T-helper 1 cell treated with Interleukin-12 subunit alpha and Interleukin-12 subunit beta and Interleukin-4 antibody, amounts not matched to agents 30 ng/mL and 1 ng/mL, for 36 hours (primary cell): Measurements from ENCODE around the gene EYA2. TPM values are rescaled to one million over a fixed set of nuclear protein-coding genes. Genes with fewer than 3 reads are reported as not detected.

ENCODE experiments used
- intact Hi-C: fragments of 100-400 bp; cut with micrococcal nuclease; formaldehyde crosslinking; loops from one replicate; pipeline ENCODE4 v1.15.1; 2024
- total RNA-seq: library from RNA; stranded (reverse); gene quantifications from 2 replicates; pipeline ENCODE4 v1.2.3, GENCODE V29; 2022

The EYA2 gene
- total RNA-seq, 1 donor from 2014 or later: not detected

- intact Hi-C loops: no loop called here
Observed at GRCh38 chr20:46978951-46979491, 84.4 kb downstream of the EYA2 start.

DNA sequence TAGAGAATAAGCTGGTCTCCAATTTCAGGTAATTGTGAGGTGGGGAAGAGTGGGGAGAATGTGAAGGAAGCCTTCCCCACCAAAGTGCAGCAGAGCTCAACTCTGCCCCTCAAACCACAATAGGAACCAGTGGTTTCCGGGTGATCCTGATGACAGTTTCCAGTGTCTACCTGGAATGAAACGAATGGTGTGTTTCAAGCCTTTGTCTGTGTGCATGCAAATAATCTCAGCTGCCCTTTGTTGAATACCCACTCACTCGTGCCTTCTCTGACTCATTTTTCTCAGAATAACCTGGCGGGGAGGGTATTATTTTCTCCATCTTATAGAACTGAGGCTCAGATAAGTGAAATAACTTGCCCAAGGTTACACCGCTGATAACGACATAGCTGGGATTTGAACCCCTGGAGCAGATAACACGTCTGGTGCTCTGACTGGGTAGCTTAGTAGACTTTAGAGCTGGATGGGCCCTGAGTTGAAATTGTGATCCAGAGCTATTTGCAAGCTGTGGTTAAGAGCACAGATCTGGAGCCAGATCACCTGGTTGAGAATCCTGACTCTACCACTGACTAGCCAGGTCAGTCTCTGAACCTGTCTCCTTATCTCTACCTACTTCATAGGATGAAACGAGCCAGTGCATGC, 85.1 kb downstream of the EYA2 start:
- intact Hi-C loops: no loop called here

DNA sequence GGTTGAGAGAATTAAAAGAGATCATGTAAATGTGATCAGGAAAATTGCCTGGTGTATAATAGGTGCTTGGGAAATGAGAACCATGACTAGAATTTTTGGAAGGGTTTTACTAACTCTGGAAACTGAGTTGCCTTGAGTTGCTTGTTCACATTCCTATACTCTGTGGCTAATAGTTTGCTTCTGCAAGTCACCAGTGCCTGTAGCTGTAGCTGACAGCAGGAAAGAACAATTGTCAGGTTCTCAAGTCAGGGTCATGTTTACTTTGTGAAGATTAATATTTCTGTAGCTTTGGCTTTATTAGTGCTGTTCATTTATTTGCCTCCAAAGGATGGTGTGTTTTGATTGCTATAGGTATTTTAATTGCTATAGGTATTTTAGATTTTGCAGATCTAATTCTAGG, 86.5 kb downstream of the EYA2 start:
- intact Hi-C loops: no loop called here

- intact Hi-C loops: no loop called here
Observed at GRCh38 chr20:46983466-46983865, 88.8 kb downstream of the EYA2 start.

GRCh38 chr20:46984405-46984804, 89.8 kb downstream of the EYA2 start:
- intact Hi-C loops: no loop called here

GRCh38 chr20:46985250-46985649, 90.6 kb downstream of the EYA2 start:
- intact Hi-C loops: no loop called here

DNA sequence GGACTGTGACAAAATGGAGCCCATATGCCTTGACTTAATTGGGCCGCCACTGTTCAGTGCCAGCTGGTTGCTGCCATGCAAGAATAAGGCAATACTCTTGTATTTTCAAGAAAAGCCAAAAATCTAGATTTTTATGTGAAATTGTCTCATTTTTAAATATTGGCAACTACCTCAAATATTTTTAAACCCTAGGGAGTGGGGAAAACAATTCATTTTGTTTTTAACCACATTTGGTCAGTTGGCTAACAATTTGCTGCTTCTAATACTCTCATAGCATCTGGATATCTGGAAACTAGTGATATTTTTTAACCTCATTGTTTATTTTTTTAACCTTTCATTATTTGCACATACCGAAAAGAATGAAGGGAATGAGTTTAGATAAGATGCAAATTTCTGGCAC, 91.0 kb downstream of the EYA2 start:
- intact Hi-C loops: no loop called here

DNA sequence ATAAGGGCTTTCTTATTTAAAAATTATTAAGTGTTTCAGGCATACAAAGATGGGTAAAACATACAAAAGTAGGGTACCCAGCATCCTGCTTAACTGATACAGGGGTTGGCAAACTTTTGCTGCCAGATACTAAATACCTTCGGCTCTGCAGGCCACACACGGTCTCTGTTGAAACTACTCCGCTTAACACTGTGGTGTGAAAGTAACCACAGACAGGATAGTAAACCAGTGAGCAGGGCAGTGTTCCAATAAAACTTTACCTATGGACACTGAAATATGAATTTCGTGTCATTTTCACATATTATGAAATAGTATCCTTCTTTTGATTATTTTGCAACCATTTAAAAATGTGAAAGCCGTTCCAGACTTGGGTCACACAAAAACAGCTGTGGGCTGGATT, 92.4 kb downstream of the EYA2 start:
- intact Hi-C loops: no loop called here

- intact Hi-C loops: loop anchor here (1.0 to 5.0 kb wide), 7 partner anchors 19 to 978 kb away; partner anchors contain the start of genes OCSTAMP, TP53RK and ZMYND8
Observed at GRCh38 chr20:46990017-46990595, 95.5 kb downstream of the EYA2 start.

- intact Hi-C loops: loop anchor here (1.0 to 5.0 kb wide), 7 partner anchors 19 to 978 kb away; partner anchors contain the start of genes OCSTAMP, TP53RK and ZMYND8
Observed at GRCh38 chr20:46990596-46991104, 96.0 kb downstream of the EYA2 start.

DNA sequence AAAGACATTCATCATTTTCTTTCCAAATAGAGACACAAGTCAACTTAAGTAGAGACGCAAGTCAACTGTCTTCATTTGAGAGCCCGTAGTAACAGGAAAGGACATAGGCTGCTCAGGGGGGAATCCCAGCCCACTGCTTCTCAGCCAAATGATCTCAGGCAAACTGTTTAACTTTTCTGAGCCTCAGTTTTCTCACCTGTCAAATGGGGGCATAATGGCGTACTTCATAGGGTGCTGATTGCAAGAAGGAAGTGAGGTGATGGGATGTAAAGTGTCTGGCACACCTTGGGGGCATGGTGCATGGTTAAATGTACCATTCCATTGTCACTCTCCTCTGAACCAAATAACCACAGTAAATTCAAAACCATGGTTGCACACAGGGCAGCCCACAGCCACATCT, 96.5 kb downstream of the EYA2 start:
- intact Hi-C loops: loop anchor here (2.0 to 5.0 kb wide), 6 partner anchors 302 to 979 kb away; partner anchors contain the start of genes OCSTAMP, TP53RK and ZMYND8

DNA sequence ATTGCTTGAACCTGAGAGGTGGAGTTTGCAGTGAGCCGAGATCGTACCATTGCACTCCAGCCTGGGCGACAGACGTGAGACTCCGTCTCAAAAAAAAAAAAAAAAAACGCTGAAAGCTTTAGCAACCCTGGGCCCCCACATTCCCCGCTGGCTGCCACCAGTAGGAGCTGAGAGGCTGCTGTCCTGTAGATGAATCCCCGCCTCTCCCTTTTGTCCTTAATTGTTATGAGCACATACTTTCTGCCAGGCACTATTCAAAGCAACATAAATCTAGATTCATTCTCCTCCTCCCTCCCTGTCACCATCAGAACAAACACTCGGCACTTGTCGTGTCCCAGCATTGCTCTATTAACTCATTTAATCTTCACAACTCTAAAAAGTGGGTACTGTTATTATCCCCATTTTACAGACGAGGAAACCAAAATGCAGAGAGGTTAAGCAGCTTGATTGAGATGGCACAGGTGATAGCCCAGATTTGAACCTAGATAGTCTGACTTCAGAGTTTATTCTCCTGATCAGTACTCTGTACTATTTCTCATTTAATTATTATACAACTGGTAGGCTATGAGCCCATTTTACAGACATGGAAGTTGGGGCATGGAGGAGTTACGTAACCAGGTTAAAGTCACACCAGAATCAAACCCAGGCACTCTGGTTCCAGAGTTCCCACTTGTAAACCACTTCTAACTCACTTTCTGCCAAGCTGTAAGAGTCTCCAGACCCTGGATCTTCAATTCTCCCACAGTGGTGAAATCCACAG, 97.4 kb downstream of the EYA2 start:
- intact Hi-C loops: loop anchor here (2.0 to 5.0 kb wide), 6 partner anchors 303 to 980 kb away; partner anchors contain the start of genes OCSTAMP, TP53RK and ZMYND8

DNA sequence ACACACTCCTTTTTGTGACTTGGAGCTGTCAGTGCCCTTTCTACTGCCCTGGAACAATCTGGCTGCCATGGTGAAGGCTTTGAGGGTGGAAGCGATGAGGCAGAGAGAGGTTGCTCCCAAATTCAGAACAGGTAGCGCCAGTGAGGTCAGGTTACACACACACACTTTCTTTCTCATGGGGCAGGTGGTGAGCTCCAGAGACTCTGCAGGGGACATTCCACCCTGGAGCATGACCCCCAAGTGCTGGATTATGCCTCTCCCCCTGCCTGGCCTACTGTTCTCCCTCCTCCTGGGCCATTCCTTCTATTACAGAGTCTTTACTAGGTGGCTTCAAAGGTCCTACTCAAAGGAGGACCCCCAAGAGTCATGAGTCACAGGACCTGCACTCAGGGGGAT, 98.0 kb downstream of the EYA2 start:
- intact Hi-C loops: loop anchor here (5.0 kb wide), 4 partner anchors 440 to 980 kb away; partner anchors contain the start of gene OCSTAMP

- intact Hi-C loops: loop anchor here (1.0 to 5.0 kb wide), 5 partner anchors 22 to 981 kb away; partner anchors contain the start of gene OCSTAMP
Observed at GRCh38 chr20:46993465-46994095, 98.9 kb downstream of the EYA2 start.

DNA sequence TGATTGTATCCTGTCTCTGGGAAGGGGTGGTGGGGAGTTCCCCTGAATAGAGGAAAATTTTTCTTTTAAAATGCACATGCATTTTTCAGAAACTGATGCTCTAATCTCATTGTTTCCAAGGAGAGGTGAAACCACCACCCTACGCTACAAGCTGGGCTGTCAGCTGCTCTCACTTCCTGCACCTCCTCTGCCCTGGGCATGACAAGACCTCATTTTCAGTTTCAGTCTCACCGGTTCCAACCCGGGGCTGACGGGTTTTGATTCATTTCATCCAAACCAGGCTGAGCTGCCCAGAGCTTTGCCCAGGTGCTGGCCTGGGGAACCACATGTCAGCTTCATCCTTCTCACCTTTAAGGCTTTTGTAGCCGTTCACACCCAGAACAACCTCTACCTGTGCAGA, 99.7 kb downstream of the EYA2 start:
- intact Hi-C loops: loop anchor here (1.0 to 5.0 kb wide), 5 partner anchors 23 to 982 kb away; partner anchors contain the start of gene OCSTAMP

- intact Hi-C loops: no loop called here
Observed at GRCh38 chr20:46995561-46996142, 101.0 kb downstream of the EYA2 start.

GRCh38 chr20:46997187-46997586, 102.5 kb downstream of the EYA2 start:
- intact Hi-C loops: no loop called here

- intact Hi-C loops: no loop called here
Observed at GRCh38 chr20:46998477-46999240, 104.0 kb downstream of the EYA2 start.

GRCh38 chr20:46999801-47000465, 105.3 kb downstream of the EYA2 start:
- intact Hi-C loops: no loop called here
